Astrocyte (in vitro differentiated cells and primary cell): Measurements from ENCODE around the gene SRF. TPM values are rescaled to one million over a fixed set of nuclear protein-coding genes. Genes with fewer than 3 reads are reported as not detected.

Experiments
- DNase-seq: peaks from one replicate; pipeline ENCODE4 v3.0.0-alpha.2; 2010; ENCODE audit warnings: low read depth
- FAIRE-seq: peaks from 2 replicates; lab custom pipeline; 2011; peaks lifted over from hg19 to GRCh38; lab: Jason Lieb, UNC
- H2AFZ ChIP-seq: 2 replicates; pipeline ENCODE4 v1.6.0; 2012; ENCODE audit warnings: low read depth, low read length, inconsistent platforms
- H3K27ac ChIP-seq: 2 replicates; pipeline ENCODE4 v1.5.1; 2011; ENCODE audit warnings: low read depth, low read length, inconsistent platforms
- H3K27me3 ChIP-seq: 2 replicates; pipeline ENCODE4 v1.6.0; 2011; ENCODE audit warnings: low read length, inconsistent platforms; ENCODE audit not compliant: insufficient read depth
- H3K36me3 ChIP-seq: 2 replicates; pipeline ENCODE4 v1.5.1; 2011; ENCODE audit warnings: low read length, inconsistent platforms; ENCODE audit not compliant: insufficient read depth
- H3K4me1 ChIP-seq: 2 replicates; pipeline ENCODE4 v1.5.1; 2011; ENCODE audit warnings: low read length, inconsistent platforms; ENCODE audit not compliant: insufficient read depth
- H3K4me2 ChIP-seq: 2 replicates; pipeline ENCODE4 v1.6.0; 2012; ENCODE audit warnings: low read length, inconsistent platforms
- H3K4me3 ChIP-seq: 2 replicates; pipeline ENCODE4 v1.5.1; 2011; ENCODE audit warnings: low read depth, mild to moderate bottlenecking, low read length, inconsistent platforms; ENCODE audit not compliant: insufficient read depth
- H3K79me2 ChIP-seq: 2 replicates; pipeline ENCODE4 v1.6.0; 2012; ENCODE audit warnings: mild to moderate bottlenecking, low read length, inconsistent platforms; ENCODE audit not compliant: insufficient read depth
- H3K9ac ChIP-seq: 2 replicates; pipeline ENCODE4 v1.6.0; 2012; ENCODE audit warnings: mild to moderate bottlenecking, low read length, inconsistent platforms
- H3K9me3 ChIP-seq: 2 replicates; pipeline ENCODE4 v1.5.1; 2012; ENCODE audit warnings: low read depth, mild to moderate bottlenecking, low read length, inconsistent platforms; ENCODE audit not compliant: insufficient read depth
- H4K20me1 ChIP-seq: 2 replicates; pipeline ENCODE4 v1.6.0; 2012; ENCODE audit warnings: low read length, inconsistent platforms; ENCODE audit not compliant: insufficient read depth
- H3K27ac Mint-ChIP-seq: one replicate; pipeline ENCODE4 v1.8.0; 2021; ENCODE audit warnings: mild to moderate bottlenecking, mixed read lengths; ENCODE audit not compliant: unreplicated experiment
- H3K27me3 Mint-ChIP-seq: one replicate; pipeline ENCODE4 v1.8.0; 2021; ENCODE audit warnings: low read depth, mixed read lengths; ENCODE audit not compliant: unreplicated experiment
- H3K36me3 Mint-ChIP-seq: one replicate; pipeline ENCODE4 v1.8.0; 2021; ENCODE audit warnings: low read depth, mixed read lengths; ENCODE audit not compliant: unreplicated experiment
- H3K4me1 Mint-ChIP-seq: one replicate; pipeline ENCODE4 v1.8.0; 2021; ENCODE audit warnings: low read depth, mixed read lengths; ENCODE audit not compliant: unreplicated experiment
- H3K4me3 Mint-ChIP-seq: one replicate; pipeline ENCODE4 v1.8.0; 2021; ENCODE audit warnings: mild to moderate bottlenecking, moderate library complexity, mixed read lengths; ENCODE audit not compliant: unreplicated experiment
- H3K9me3 Mint-ChIP-seq: one replicate; pipeline ENCODE4 v1.8.0; 2021; ENCODE audit warnings: mild to moderate bottlenecking, mixed read lengths; ENCODE audit not compliant: unreplicated experiment
- CTCF ChIP-seq: IDR thresholded peaks from 2 replicates; pipeline ENCODE4 v1.5.1; 2011; ENCODE audit warnings: low read depth, mild to moderate bottlenecking, inconsistent platforms, low read length, moderate library complexity; ENCODE audit not compliant: insufficient read depth
- EZH2 ChIP-seq: IDR thresholded peaks from 2 replicates; pipeline ENCODE4 v1.6.1; 2012; ENCODE audit warnings: mild to moderate bottlenecking, low read length, inconsistent platforms; ENCODE audit not compliant: insufficient read depth
- total RNA-seq: library from RNA; stranded (reverse); gene quantifications from 2 replicates; pipeline ENCODE4 v1.2.1, GENCODE V29; 2021

The SRF gene
- total RNA-seq, 1 donor from 2014 or later: 53.5 TPM

- H3K9me3 ChIP-seq: no peaks in the 10 kb centered on the region
- H3K79me2 ChIP-seq: peaks cover 3% of the 10 kb centered on the region
- H4K20me1 ChIP-seq: peaks cover 11% of the 10 kb centered on the region
- no peak overlapping the region for H3K4me3 ChIP-seq
- TF ChIP-seq EZH2 (no peak), CTCF (no peak)
- Mint-ChIP-seq H3K36me3 (peaks cover 32% of the 10 kb centered on the region), H3K4me3 (no peak overlapping the region), H3K27me3 (no peaks in the 10 kb centered on the region), H3K4me1 (peaks cover 63% of the 10 kb centered on the region), H3K9me3 (no peaks in the 10 kb centered on the region), H3K27ac (peak overlapping the region; percentile 58)
- DNase-seq (no peak), FAIRE-seq (no peak)
- peaks cover 23% of the 10 kb centered on the region for H3K36me3 ChIP-seq
- H3K27ac ChIP-seq: no peak overlapping the region
- no peaks in the 10 kb centered on the region for H3K27me3 ChIP-seq
- no peak overlapping the region for H3K9ac ChIP-seq
- no peak overlapping the region for H2AFZ ChIP-seq
- H3K4me2 ChIP-seq: no peak overlapping the region
- peaks cover 16% of the 10 kb centered on the region for H3K4me1 ChIP-seq
Measured at GRCh38 chr6:43146261-43146660, 24.8 kb upstream of the SRF start.

- no peak overlapping the region for H3K4me3 ChIP-seq
- Mint-ChIP-seq H3K27ac (peak overlapping the region; percentile 58), H3K4me3 (no peak overlapping the region), H3K9me3 (no peaks in the 10 kb centered on the region), H3K36me3 (peaks cover 31% of the 10 kb centered on the region), H3K4me1 (peaks cover 61% of the 10 kb centered on the region), H3K27me3 (no peaks in the 10 kb centered on the region)
- H3K9me3 ChIP-seq: no peaks in the 10 kb centered on the region
- H3K9ac ChIP-seq: no peak overlapping the region
- no peak for FAIRE-seq
- H3K27ac ChIP-seq: no peak overlapping the region
- H4K20me1 ChIP-seq: peaks cover 11% of the 10 kb centered on the region
- no peak for DNase-seq
- peaks cover 16% of the 10 kb centered on the region for H3K4me1 ChIP-seq
- TF ChIP-seq CTCF (no peak), EZH2 (no peak)
- peaks cover 3% of the 10 kb centered on the region for H3K79me2 ChIP-seq
- no peak overlapping the region for H2AFZ ChIP-seq
- peaks cover 23% of the 10 kb centered on the region for H3K36me3 ChIP-seq
- no peak overlapping the region for H3K4me2 ChIP-seq
- H3K27me3 ChIP-seq: no peaks in the 10 kb centered on the region
Measured at GRCh38 chr6:43146709-43147688, 24.1 kb upstream of the SRF start.
